Measurements from ENCODE around the gene NUDT9. TPM values are rescaled to one million over a fixed set of nuclear protein-coding genes. Genes with fewer than 3 reads are reported as not detected.
"Not testable (repeated sequence)": the region's sequence is repeated elsewhere in the genome, so short reads cannot be mapped to it uniquely, and the experiment has no call there.

The NUDT9 gene
- total and polyA plus RNA-seq, 7 experiments from 2014 or later, result 9.7 to 22.8 (median 16.0) TPM

- ChIA-PET CTCF (no interaction called here), POLR2A (no interaction called here)
- no peak for DNase-seq
- Mint-ChIP-seq H3K27ac (peak overlapping the region in 2 of 9 donors; percentile 45 to 46), H3K27me3 (no peaks in the 10 kb centered on the region), H3K4me3 (no peak overlapping the region), H3K9me3 (no peaks in the 10 kb centered on the region), H3K36me3 (peaks cover 3 to 34% (median 20%) of the 10 kb centered on the region in 5 donors), H3K4me1 (peaks cover 0 to 4% (median 0%) of the 10 kb centered on the region in 7 donors)
- Histone ChIP-seq H3K27me3 (ENCODE audit: control insufficient read depth in 2 of 2, insufficient read depth in 2 of 2, low read length in 2 of 2) (no peaks in the 10 kb centered on the region), H3K4me1 (ENCODE audit: control insufficient read depth in 2 of 2, insufficient read depth in 2 of 2, low read length in 2 of 2) (no peaks in the 10 kb centered on the region), H3K27ac (ENCODE audit: low read depth, low read length) (no peak overlapping the region), H3K9me3 (ENCODE audit: control insufficient read depth in 2 of 3, low read length in 3 of 3) (no peaks in the 10 kb centered on the region), H3K4me3 (ENCODE audit: low read length) (no peak overlapping the region), H3K36me3 (ENCODE audit: control insufficient read depth in 2 of 3, insufficient read depth in 3 of 3, low read length in 3 of 3) (peaks cover 0 to 30% (median 13%) of the 10 kb centered on the region in 3 experiments)
- no peak for ATAC-seq
- intact Hi-C loops (cut with micrococcal nuclease), result no loop called here
These were observed 22.4 kb downstream of the NUDT9 start for GRCh38 chr4:87444741-87445140.

DNA sequence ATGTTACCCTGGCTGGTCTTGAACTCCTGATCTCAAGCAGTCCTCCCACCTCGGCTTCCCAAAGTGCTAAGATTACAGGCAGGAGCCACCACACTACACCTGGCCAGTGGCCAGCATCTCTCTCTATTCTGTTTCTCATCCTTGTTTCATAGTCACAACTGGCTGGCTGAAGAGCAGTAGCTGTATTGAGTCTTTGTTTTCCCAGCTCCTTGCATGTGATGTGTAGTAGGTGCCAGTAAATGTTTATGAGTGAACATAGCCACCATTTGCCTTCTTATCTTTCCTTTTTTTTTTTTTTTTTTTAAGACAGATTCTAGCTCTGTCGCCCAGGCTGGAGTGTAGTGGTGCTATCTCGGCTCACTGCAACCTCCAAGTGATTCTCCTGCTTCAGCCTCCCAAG lies 23.6 kb downstream of the NUDT9 start:
- Histone ChIP-seq H3K36me3 (ENCODE audit: control insufficient read depth in 2 of 3, insufficient read depth in 3 of 3, low read length in 3 of 3) (peaks cover 0 to 32% (median 17%) of the 10 kb centered on the region in 3 experiments), H3K27me3 (ENCODE audit: control insufficient read depth in 2 of 2, insufficient read depth in 2 of 2, low read length in 2 of 2) (no peaks in the 10 kb centered on the region), H3K4me1 (ENCODE audit: control insufficient read depth in 2 of 2, insufficient read depth in 2 of 2, low read length in 2 of 2) (no peaks in the 10 kb centered on the region), H3K9me3 (ENCODE audit: control insufficient read depth in 2 of 3, low read length in 3 of 3) (no peaks in the 10 kb centered on the region), H3K4me3 (ENCODE audit: low read length) (no peak overlapping the region), H3K27ac (ENCODE audit: low read depth, low read length) (no peak overlapping the region)
- DNase-seq (no peak), ATAC-seq (no peak)
- ChIA-PET CTCF (no interaction called here), POLR2A (no interaction called here)
- Mint-ChIP-seq H3K27ac (peak overlapping the region in 1 of 9 donors; percentile 43), H3K27me3 (no peaks in the 10 kb centered on the region), H3K4me1 (peaks cover 0 to 4% (median 0%) of the 10 kb centered on the region in 7 donors), H3K9me3 (no peaks in the 10 kb centered on the region), H3K36me3 (peaks cover 3 to 38% (median 21%) of the 10 kb centered on the region in 5 donors), H3K4me3 (no peak overlapping the region)
- intact Hi-C loops (cut with micrococcal nuclease), result no loop called here

DNA sequence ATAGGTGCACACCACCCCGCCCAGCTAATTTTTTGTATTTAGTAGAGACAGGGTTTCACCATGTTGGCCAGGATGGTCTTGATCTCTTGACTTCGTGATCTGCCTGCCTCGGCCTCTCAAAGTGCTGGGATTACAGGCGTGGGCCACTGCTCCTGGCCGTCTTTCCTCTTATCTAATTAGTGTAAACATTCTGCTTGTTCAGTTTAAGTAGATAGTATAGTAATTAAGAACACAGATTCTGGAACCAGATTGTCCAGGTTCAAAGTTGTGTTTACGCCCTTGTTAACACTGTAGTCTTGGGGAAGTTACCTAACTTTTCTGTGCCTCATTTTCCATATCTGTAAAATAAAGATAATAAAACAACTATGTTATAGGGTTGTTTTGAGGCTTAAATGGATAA lies 24.0 kb downstream of the NUDT9 start:
- H3K9me3 Mint-ChIP-seq; POLR2A ChIA-PET; DNase-seq; H3K4me1 ChIP-seq (ENCODE audit: control insufficient read depth in 2 of 2, insufficient read depth in 2 of 2, low read length in 2 of 2); H3K27ac ChIP-seq (ENCODE audit: low read depth, low read length); H3K4me1 Mint-ChIP-seq; intact Hi-C loops (cut with micrococcal nuclease); H3K27me3 ChIP-seq (ENCODE audit: control insufficient read depth in 2 of 2, insufficient read depth in 2 of 2, low read length in 2 of 2); H3K4me3 ChIP-seq (ENCODE audit: low read length); H3K4me3 Mint-ChIP-seq; ATAC-seq; H3K27me3 Mint-ChIP-seq; H3K27ac Mint-ChIP-seq; H3K9me3 ChIP-seq (ENCODE audit: control insufficient read depth in 2 of 3, low read length in 3 of 3): not testable (repeated sequence)
- H3K36me3 ChIP-seq (ENCODE audit: control insufficient read depth in 2 of 3, insufficient read depth in 3 of 3, low read length in 3 of 3), result peaks cover 0 to 34% (median 17%) of the 10 kb centered on the region in 3 experiments
- peaks cover 3 to 40% (median 25%) of the 10 kb centered on the region in 5 donors for H3K36me3 Mint-ChIP-seq
- CTCF ChIA-PET, result interaction anchor here (0.9 kb wide), 1 partner anchor 70 kb away, joined by 3 read pairs; no protein-coding TSS in a partner anchor

DNA sequence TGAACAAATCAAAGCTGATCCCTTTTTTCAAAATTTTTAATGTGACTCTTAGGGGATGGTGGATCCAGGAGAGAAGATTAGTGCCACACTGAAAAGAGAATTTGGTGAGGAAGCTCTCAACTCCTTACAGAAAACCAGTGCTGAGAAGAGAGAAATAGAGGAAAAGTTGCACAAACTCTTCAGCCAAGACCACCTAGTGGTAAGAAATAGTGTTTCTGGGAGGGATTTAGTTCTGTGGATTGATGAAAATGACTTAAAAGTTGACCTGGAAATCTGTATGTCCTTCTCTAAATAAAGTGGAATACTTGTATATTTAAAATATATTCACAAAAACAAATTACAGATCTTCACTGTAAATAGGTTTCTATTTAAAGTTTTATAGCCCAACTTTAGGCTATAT lies 29.2 kb downstream of the NUDT9 start:
- DNase-seq (no peak), ATAC-seq (no peak)
- intact Hi-C loops (cut with micrococcal nuclease), result no loop called here
- Mint-ChIP-seq H3K4me1 (peaks cover 0 to 1% (median 0%) of the 10 kb centered on the region in 7 donors), H3K4me3 (no peak overlapping the region), H3K36me3 (peaks cover 0 to 30% (median 21%) of the 10 kb centered on the region in 5 donors), H3K27ac (no peak overlapping the region), H3K9me3 (no peaks in the 10 kb centered on the region), H3K27me3 (no peaks in the 10 kb centered on the region)
- H3K27me3 ChIP-seq (ENCODE audit: control insufficient read depth in 2 of 2, insufficient read depth in 2 of 2, low read length in 2 of 2), result no peaks in the 10 kb centered on the region
- no peak overlapping the region for H3K4me3 ChIP-seq (ENCODE audit: low read length)
- H3K27ac ChIP-seq (ENCODE audit: low read depth, low read length), result no peak overlapping the region
- H3K36me3 ChIP-seq (ENCODE audit: control insufficient read depth in 2 of 3, insufficient read depth in 3 of 3, low read length in 3 of 3), result peaks cover 3 to 46% (median 4%) of the 10 kb centered on the region in 3 experiments
- ChIA-PET POLR2A (no interaction called here), CTCF (interaction anchor here (0.6 kb wide), 1 partner anchor 57 kb away, joined by 3 read pairs; no protein-coding TSS in a partner anchor)
- H3K4me1 ChIP-seq (ENCODE audit: control insufficient read depth in 2 of 2, insufficient read depth in 2 of 2, low read length in 2 of 2), result no peaks in the 10 kb centered on the region
- no peaks in the 10 kb centered on the region for H3K9me3 ChIP-seq (ENCODE audit: control insufficient read depth in 2 of 3, low read length in 3 of 3)

GRCh38 chr4:87458913-87459312 lies 36.5 kb downstream of the NUDT9 start:
- ChIA-PET CTCF (no interaction called here), POLR2A (no interaction called here)
- intact Hi-C loops (cut with micrococcal nuclease), result no loop called here
- H3K27ac Mint-ChIP-seq, result no peak overlapping the region
- no peak overlapping the region for H3K4me3 Mint-ChIP-seq
- Histone ChIP-seq H3K36me3 (ENCODE audit: control insufficient read depth in 2 of 3, insufficient read depth in 3 of 3, low read length in 3 of 3) (peaks cover 0 to 33% (median 0%) of the 10 kb centered on the region in 3 experiments), H3K4me1 (ENCODE audit: control insufficient read depth in 2 of 2, insufficient read depth in 2 of 2, low read length in 2 of 2) (no peaks in the 10 kb centered on the region), H3K4me3 (ENCODE audit: low read length) (no peak overlapping the region), H3K27me3 (ENCODE audit: control insufficient read depth in 2 of 2, insufficient read depth in 2 of 2, low read length in 2 of 2) (no peaks in the 10 kb centered on the region), H3K9me3 (ENCODE audit: control insufficient read depth in 2 of 3, low read length in 3 of 3) (no peaks in the 10 kb centered on the region), H3K27ac (ENCODE audit: low read depth, low read length) (no peak overlapping the region)
- ATAC-seq, result no peak
- H3K4me1 Mint-ChIP-seq, result no peaks in the 10 kb centered on the region
- peaks cover 0 to 6% (median 0%) of the 10 kb centered on the region in 11 donors for H3K9me3 Mint-ChIP-seq
- DNase-seq, result no peak
- H3K27me3 Mint-ChIP-seq, result no peaks in the 10 kb centered on the region
- H3K36me3 Mint-ChIP-seq, result peaks cover 6 to 41% (median 20%) of the 10 kb centered on the region in 5 donors

DNA sequence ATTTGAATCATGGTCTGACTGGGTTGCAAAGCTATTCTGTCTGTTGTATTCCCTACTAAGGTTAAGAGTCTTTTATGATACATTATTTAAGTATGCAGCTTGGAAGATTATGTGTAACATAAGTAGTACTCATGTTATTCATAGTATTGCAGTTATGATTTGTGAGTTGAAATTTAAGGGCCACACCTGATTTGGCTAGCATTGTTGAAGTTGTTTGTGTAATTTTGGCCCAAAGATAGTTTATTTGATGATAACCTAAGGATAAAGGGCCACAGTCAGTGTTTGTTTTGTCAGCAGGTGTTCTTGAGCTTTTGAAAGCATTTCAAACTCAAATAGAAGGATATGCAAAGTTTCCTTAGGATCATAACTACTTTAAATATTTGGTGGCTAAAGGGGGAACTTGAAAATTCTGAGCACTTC lies 38.9 kb downstream of the NUDT9 start:
- ChIA-PET POLR2A (no interaction called here), CTCF (interaction anchor here (1.8 kb wide), 1 partner anchor 85 kb away, joined by 4 read pairs; no protein-coding TSS in a partner anchor)
- DNase-seq (no peak), ATAC-seq (no peak)
- H3K4me1 Mint-ChIP-seq, result peaks cover 0 to 3% (median 0%) of the 10 kb centered on the region in 7 donors
- Histone ChIP-seq H3K36me3 (ENCODE audit: control insufficient read depth in 2 of 3, insufficient read depth in 3 of 3, low read length in 3 of 3) (peaks cover 0 to 20% (median 0%) of the 10 kb centered on the region in 3 experiments), H3K9me3 (ENCODE audit: control insufficient read depth in 2 of 3, low read length in 3 of 3) (no peaks in the 10 kb centered on the region), H3K4me3 (ENCODE audit: low read length) (no peak overlapping the region), H3K4me1 (ENCODE audit: control insufficient read depth in 2 of 2, insufficient read depth in 2 of 2, low read length in 2 of 2) (no peaks in the 10 kb centered on the region), H3K27me3 (ENCODE audit: control insufficient read depth in 2 of 2, insufficient read depth in 2 of 2, low read length in 2 of 2) (no peaks in the 10 kb centered on the region), H3K27ac (ENCODE audit: low read depth, low read length) (no peak overlapping the region)
- intact Hi-C loops (cut with micrococcal nuclease), result loop anchor here in 1 of 2 donors (10.0 kb wide), 1 partner anchor 226 kb away; no protein-coding TSS in a partner anchor
- no peaks in the 10 kb centered on the region for H3K27me3 Mint-ChIP-seq
- H3K27ac Mint-ChIP-seq, result no peak overlapping the region
- peaks cover 0 to 6% (median 0%) of the 10 kb centered on the region in 11 donors for H3K9me3 Mint-ChIP-seq
- H3K36me3 Mint-ChIP-seq, result peaks cover 6 to 25% (median 20%) of the 10 kb centered on the region in 5 donors
- no peak overlapping the region for H3K4me3 Mint-ChIP-seq

- ATAC-seq (no peak), DNase-seq (no peak)
- H3K36me3 ChIP-seq (ENCODE audit: control insufficient read depth in 2 of 3, insufficient read depth in 3 of 3, low read length in 3 of 3), result peaks cover 0 to 18% (median 0%) of the 10 kb centered on the region in 3 experiments
- Mint-ChIP-seq H3K4me3 (no peak overlapping the region), H3K27me3 (no peaks in the 10 kb centered on the region), H3K4me1 (peaks cover 0 to 3% (median 0%) of the 10 kb centered on the region in 7 donors), H3K27ac (no peak overlapping the region), H3K9me3 (peaks cover 0 to 6% (median 0%) of the 10 kb centered on the region in 11 donors), H3K36me3 (peaks cover 6 to 25% (median 20%) of the 10 kb centered on the region in 5 donors)
- no peaks in the 10 kb centered on the region for H3K4me1 ChIP-seq (ENCODE audit: control insufficient read depth in 2 of 2, insufficient read depth in 2 of 2, low read length in 2 of 2)
- CTCF ChIA-PET, result interaction anchor here (1.8 kb wide), 1 partner anchor 86 kb away, joined by 4 read pairs; no protein-coding TSS in a partner anchor
- POLR2A ChIA-PET, result no interaction called here
- intact Hi-C loops (cut with micrococcal nuclease), result loop anchor here in 1 of 2 donors (10.0 kb wide), 1 partner anchor 227 kb away; no protein-coding TSS in a partner anchor
- no peak overlapping the region for H3K27ac ChIP-seq (ENCODE audit: low read depth, low read length)
- no peaks in the 10 kb centered on the region for H3K9me3 ChIP-seq (ENCODE audit: control insufficient read depth in 2 of 3, low read length in 3 of 3)
- no peaks in the 10 kb centered on the region for H3K27me3 ChIP-seq (ENCODE audit: control insufficient read depth in 2 of 2, insufficient read depth in 2 of 2, low read length in 2 of 2)
- H3K4me3 ChIP-seq (ENCODE audit: low read length), result no peak overlapping the region
These were observed 39.7 kb downstream of the NUDT9 start for GRCh38 chr4:87462102-87462501.

All from naive thymus-derived CD4-positive, alpha-beta T cell (primary cell).